ENCODE results near the gene RNF39. TPM values are rescaled to one million over a fixed set of nuclear protein-coding genes. Genes with fewer than 3 reads are reported as not detected.

Gene RNF39
- total and polyA plus RNA-seq, 2 of the 13 experiments (the other 11 are each of a cell fraction or from before 2014, with no cell fraction given), result 0.13 to 1.8 TPM

GRCh38 chr6:30104661-30105060, 29.1 kb upstream of the RNF39 start:
- no peaks in the 10 kb centered on the region for H4K20me1 ChIP-seq (ENCODE audit: insufficient read depth, low read length)
- H3K4me2 ChIP-seq (ENCODE audit: low read depth, low read length), result no peak overlapping the region
- no peak overlapping the region for H3K4me3 ChIP-seq (replicated peaks in 1 of 3; ENCODE audit: insufficient read depth in 1 of 3, low read depth in 2 of 3, low read length in 3 of 3)
- BruUV-seq (replicated peaks), result no TSS peak
- ATAC-seq, result no peak
- H2AFZ ChIP-seq (ENCODE audit: low read length), result no peak overlapping the region
- H3K4me1 ChIP-seq (ENCODE audit: insufficient read depth, low read length), result peaks cover 41% of the 10 kb centered on the region
- H3K9me3 ChIP-seq (ENCODE audit: low read length), result no peaks in the 10 kb centered on the region
- H3K9ac ChIP-seq (ENCODE audit: insufficient read depth, low read depth, low read length), result no peak overlapping the region
- POLR2A ChIA-PET, result interaction anchor here (1.3 to 2.7 kb wide), 2 partner anchors 26 to 103 kb away, joined by 3 to 43 read pairs; no protein-coding TSS in a partner anchor
- in situ Hi-C loops (cut with HindIII; ENCODE audit: extremely low pct_ligation_motif_present, low pct_unique_long_range_greater_than_20kb), result loop anchor here (5.0 kb wide), 1 partner anchor 68 kb away; no protein-coding TSS in a partner anchor
- CTCF ChIA-PET (ENCODE audit: low intra/inter-chr PET ratio, low total read pairs), result interaction anchor here (3.4 to 6.0 kb wide), 2 partner anchors 26 to 65 kb away, joined by 46 to 140 read pairs; no protein-coding TSS in a partner anchor
- intact Hi-C loops (cut with micrococcal nuclease; ENCODE audit: unreplicated experiment), result no loop called here
- 86% methylated on average over 2 of the region's 2 CpGs for WGBS (ENCODE audit: low lambda C conversion rate)
- no peak overlapping the region for H3K27ac ChIP-seq (ENCODE audit: extremely low read length, insufficient read depth, low read length)
- no peak for FAIRE-seq
- no peak for DNase-seq (ENCODE audit: low spot score)
- H3K27me3 ChIP-seq (ENCODE audit: control insufficient read depth in 1 of 2, insufficient read depth in 2 of 2, low read length in 2 of 2), result no peaks in the 10 kb centered on the region; a peak in 1 of 5 replicates
- H3K79me2 ChIP-seq (ENCODE audit: insufficient read depth, low read length), result peaks cover 9% of the 10 kb centered on the region
- TF ChIP-seq SNAPC2 (CRISPR knock-in tag; IDR thresholded peaks at IDR 0.05) (no peak), STAG1 (CRISPR knock-in tag; IDR thresholded peaks at IDR 0.05) (peak; percentile 29)
- no peaks in the 10 kb centered on the region for H3K36me3 ChIP-seq (replicated peaks in 1 of 2; ENCODE audit: control insufficient read depth in 1 of 2, insufficient read depth in 2 of 2, low read length in 2 of 2)

DNA sequence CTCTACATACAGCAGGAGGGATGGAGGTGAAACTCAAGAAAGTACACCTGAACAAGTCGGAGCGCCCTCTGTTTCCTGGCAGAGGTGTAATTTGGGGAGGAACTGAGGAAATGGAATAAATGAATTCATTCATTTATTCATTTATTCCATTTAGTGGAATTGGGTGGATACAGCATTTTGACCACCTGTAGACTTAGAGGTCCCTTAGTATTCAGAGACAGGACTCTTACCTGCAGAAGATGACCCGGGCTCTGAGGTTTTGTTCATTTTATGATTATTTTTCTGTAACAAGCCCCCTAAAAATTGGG, 28.3 kb upstream of the RNF39 start:
- Histone ChIP-seq H3K4me3 (replicated peaks in 1 of 3; ENCODE audit: insufficient read depth in 1 of 3, low read depth in 2 of 3, low read length in 3 of 3) (peak overlapping the region in 1 of 3 experiments; percentile 77; a peak in 2 of 6 replicates), H3K4me2 (ENCODE audit: low read depth, low read length) (peak overlapping the region; percentile 96), H3K27ac (ENCODE audit: extremely low read length, insufficient read depth, low read length) (no peak overlapping the region), H3K36me3 (replicated peaks in 1 of 2; ENCODE audit: control insufficient read depth in 1 of 2, insufficient read depth in 2 of 2, low read length in 2 of 2) (no peaks in the 10 kb centered on the region), H3K9me3 (ENCODE audit: low read length) (no peaks in the 10 kb centered on the region), H2AFZ (ENCODE audit: low read length) (no peak overlapping the region), H3K27me3 (ENCODE audit: control insufficient read depth in 1 of 2, insufficient read depth in 2 of 2, low read length in 2 of 2) (no peaks in the 10 kb centered on the region; a peak in 1 of 5 replicates), H3K4me1 (ENCODE audit: insufficient read depth, low read length) (peaks cover 50% of the 10 kb centered on the region), H3K79me2 (ENCODE audit: insufficient read depth, low read length) (peaks cover 9% of the 10 kb centered on the region), H4K20me1 (ENCODE audit: insufficient read depth, low read length) (no peaks in the 10 kb centered on the region), H3K9ac (ENCODE audit: insufficient read depth, low read depth, low read length) (no peak overlapping the region)
- in situ Hi-C loops (cut with HindIII; ENCODE audit: extremely low pct_ligation_motif_present, low pct_unique_long_range_greater_than_20kb), result loop anchor here (5.0 kb wide), 1 partner anchor 68 kb away; no protein-coding TSS in a partner anchor
- ChIA-PET CTCF (ENCODE audit: low intra/inter-chr PET ratio, low total read pairs) (interaction anchor here (0.8 to 6.0 kb wide), 5 partner anchors 27 to 115 kb away, joined by 3 to 140 read pairs (median 4); no protein-coding TSS in a partner anchor), POLR2A (interaction anchor here (1.1 to 3.1 kb wide), 11 partner anchors 9 to 110 kb away, joined by 3 to 43 read pairs (median 9); partner anchors contain the start of genes POLR1H, PPP1R11, TRIM15 and TRIM26)
- no peak for DNase-seq (ENCODE audit: low spot score)
- no peak for ATAC-seq
- no peak for FAIRE-seq
- intact Hi-C loops (cut with micrococcal nuclease; ENCODE audit: unreplicated experiment), result loop anchor here (1.0 to 2.0 kb wide), 6 partner anchors 27 to 162 kb away; partner anchors contain the start of genes HLA-A, POLR1H, PPP1R11 and TRIM15
- BruUV-seq (replicated peaks), result no TSS peak
- TF ChIP-seq HHEX (CRISPR knock-in tag; IDR thresholded peaks at IDR 0.05) (no peak), ZNF24 (IDR thresholded peaks at IDR 0.05) (peak; percentile 55; the same call in 1 of the 2 replicates)
- 81% methylated on average over 3 of the region's 3 CpGs for WGBS (ENCODE audit: low lambda C conversion rate)

All from HepG2 (cell line).